GM19025 (cell line): ENCODE results near the gene OR6C70.

Experiments used
- ATAC-seq: cut with Tn5 transposase; IDR thresholded peaks from one replicate; pipeline ENCODE4 v1.9.1; 2021; ENCODE audit warnings: mild to moderate bottlenecking, low read depth, moderate library complexity; ENCODE audit not compliant: unreplicated experiment

The OR6C70 gene

GRCh38 chr12:55420307-55420962 lies 49.5 kb downstream of the OR6C70 start:
- no peak for ATAC-seq
